Activated B cell treated with CpG ODN at 0.5 μM for 24 hours (primary cell): ENCODE results near the gene CST7. TPM values are rescaled to one million over a fixed set of nuclear protein-coding genes. Genes with fewer than 3 reads are reported as not detected.

Source experiments
- ATAC-seq: fragments of 200-7000 bp; cut with Tn5 transposase; one replicate; pipeline ENCODE4 v1.10.0; 2021; ENCODE audit warnings: low read depth, mild to moderate bottlenecking, moderate library complexity
- CTCF ChIA-PET: fragments of 350-600 bp; sonication (Branson Sonifier 250); formaldehyde crosslinking; loops from one replicate; lab custom pipeline; 2021; ENCODE audit warnings: antibody characterized with exemption; lab: Charles Lee
- POLR2A ChIA-PET: fragments of 350-600 bp; sonication (Branson Sonifier 250); formaldehyde crosslinking; loops from one replicate; lab custom pipeline; 2021; ENCODE audit warnings: antibody characterized with exemption; lab: Charles Lee
- DNase-seq: peaks from one replicate; pipeline ENCODE4 v3.0.0; 2022
- H3K27ac Mint-ChIP-seq: one replicate; pipeline ENCODE4 v1.8.0; 2020; ENCODE audit warnings: mixed read lengths
- H3K27me3 Mint-ChIP-seq: one replicate; pipeline ENCODE4 v1.8.0; 2021; ENCODE audit warnings: mixed read lengths
- H3K36me3 Mint-ChIP-seq: one replicate; pipeline ENCODE4 v1.8.0; 2021; ENCODE audit warnings: low read depth, mixed read lengths
- H3K4me1 Mint-ChIP-seq: one replicate; pipeline ENCODE4 v1.8.0; 2021; ENCODE audit warnings: mixed read lengths
- H3K4me3 Mint-ChIP-seq: one replicate; pipeline ENCODE4 v1.8.0; 2020; ENCODE audit warnings: mild to moderate bottlenecking, mixed read lengths
- H3K9me3 Mint-ChIP-seq: one replicate; pipeline ENCODE4 v1.8.0; 2020; ENCODE audit warnings: mixed read lengths
- intact Hi-C: fragments of 100-400 bp; cut with micrococcal nuclease; formaldehyde crosslinking; loops from one replicate; pipeline ENCODE4 v1.15.1; 2024
- total RNA-seq: library from RNA; stranded (reverse); gene quantifications from 2 replicates; pipeline ENCODE4 v1.2.3, GENCODE V29; 2022
- TF ChIP-seq, protein P1 (sequence below): fragments of 200-600 bp; IDR thresholded peaks from one replicate; pipeline ENCODE4 v1.8.0; 2022; ENCODE audit warnings: antibody characterized with exemption, mild to moderate bottlenecking

The CST7 gene
- total RNA-seq, 1 donor from 2014 or later, result 1.0 TPM

DNA sequence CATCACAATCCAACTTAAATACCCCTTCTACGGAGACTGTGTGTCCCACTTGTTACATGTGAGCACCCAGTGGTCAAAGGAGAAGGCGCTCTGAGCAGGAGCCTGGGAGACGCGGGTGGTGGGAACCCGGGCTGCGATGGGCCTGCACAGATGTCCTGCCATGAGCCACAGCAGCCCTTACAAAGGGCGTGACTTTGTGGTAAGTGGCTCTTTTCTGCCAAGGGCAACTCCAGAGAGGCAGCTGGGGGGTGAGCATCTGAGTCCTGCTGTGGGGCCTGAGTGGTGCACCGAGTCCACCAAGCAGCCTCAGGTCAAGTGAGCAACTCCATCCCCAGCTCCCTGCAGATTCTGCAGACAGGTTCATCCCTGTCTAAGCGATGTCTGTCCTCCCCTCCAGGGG is 33.6 kb upstream of the CST7 start:
- POLR2A ChIA-PET, result no interaction called here
- peaks cover 17% of the 10 kb centered on the region for H3K27me3 Mint-ChIP-seq
- peaks cover 3% of the 10 kb centered on the region for H3K4me1 Mint-ChIP-seq
- H3K9me3 Mint-ChIP-seq, result no peaks in the 10 kb centered on the region
- no peaks in the 10 kb centered on the region for H3K36me3 Mint-ChIP-seq
- intact Hi-C loops, result loop anchor here (5.0 kb wide), 2 partner anchors 133 to 978 kb away; no protein-coding TSS in a partner anchor
- DNase-seq (no peak), ATAC-seq (no peak)
- CTCF ChIA-PET, result no interaction called here
- TF ChIP-seq, protein P1, sequence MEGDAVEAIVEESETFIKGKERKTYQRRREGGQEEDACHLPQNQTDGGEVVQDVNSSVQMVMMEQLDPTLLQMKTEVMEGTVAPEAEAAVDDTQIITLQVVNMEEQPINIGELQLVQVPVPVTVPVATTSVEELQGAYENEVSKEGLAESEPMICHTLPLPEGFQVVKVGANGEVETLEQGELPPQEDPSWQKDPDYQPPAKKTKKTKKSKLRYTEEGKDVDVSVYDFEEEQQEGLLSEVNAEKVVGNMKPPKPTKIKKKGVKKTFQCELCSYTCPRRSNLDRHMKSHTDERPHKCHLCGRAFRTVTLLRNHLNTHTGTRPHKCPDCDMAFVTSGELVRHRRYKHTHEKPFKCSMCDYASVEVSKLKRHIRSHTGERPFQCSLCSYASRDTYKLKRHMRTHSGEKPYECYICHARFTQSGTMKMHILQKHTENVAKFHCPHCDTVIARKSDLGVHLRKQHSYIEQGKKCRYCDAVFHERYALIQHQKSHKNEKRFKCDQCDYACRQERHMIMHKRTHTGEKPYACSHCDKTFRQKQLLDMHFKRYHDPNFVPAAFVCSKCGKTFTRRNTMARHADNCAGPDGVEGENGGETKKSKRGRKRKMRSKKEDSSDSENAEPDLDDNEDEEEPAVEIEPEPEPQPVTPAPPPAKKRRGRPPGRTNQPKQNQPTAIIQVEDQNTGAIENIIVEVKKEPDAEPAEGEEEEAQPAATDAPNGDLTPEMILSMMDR, result no peak
- no peak overlapping the region for H3K4me3 Mint-ChIP-seq
- H3K27ac Mint-ChIP-seq, result no peak overlapping the region

DNA sequence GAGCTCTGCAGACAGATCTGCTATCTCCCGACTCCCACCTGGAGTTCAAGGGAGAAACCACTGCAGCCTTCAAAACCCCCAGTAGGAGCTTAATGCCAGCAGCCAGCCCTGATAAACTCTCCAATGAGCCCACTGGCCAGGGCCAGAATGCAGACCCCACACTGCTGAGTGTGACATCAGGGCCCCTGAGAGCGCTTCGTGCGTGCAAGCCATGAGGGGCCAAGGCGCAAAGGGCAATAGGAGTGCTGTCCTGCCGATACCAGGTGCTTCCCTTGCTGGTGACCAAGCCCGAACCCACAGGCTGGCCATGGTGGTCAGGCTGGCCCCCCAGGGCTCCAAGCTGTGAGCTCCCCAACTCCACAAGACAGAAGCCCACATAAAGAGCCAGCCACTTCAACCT is 33.2 kb upstream of the CST7 start:
- TF ChIP-seq, protein P1, result no peak
- DNase-seq (no peak), ATAC-seq (no peak)
- peaks cover 3% of the 10 kb centered on the region for H3K4me1 Mint-ChIP-seq
- intact Hi-C loops, result loop anchor here (5.0 kb wide), 2 partner anchors 134 to 979 kb away; no protein-coding TSS in a partner anchor
- no peak overlapping the region for H3K27ac Mint-ChIP-seq
- no peaks in the 10 kb centered on the region for H3K36me3 Mint-ChIP-seq
- peaks cover 17% of the 10 kb centered on the region for H3K27me3 Mint-ChIP-seq
- ChIA-PET POLR2A (no interaction called here), CTCF (no interaction called here)
- no peaks in the 10 kb centered on the region for H3K9me3 Mint-ChIP-seq
- H3K4me3 Mint-ChIP-seq, result no peak overlapping the region

DNA sequence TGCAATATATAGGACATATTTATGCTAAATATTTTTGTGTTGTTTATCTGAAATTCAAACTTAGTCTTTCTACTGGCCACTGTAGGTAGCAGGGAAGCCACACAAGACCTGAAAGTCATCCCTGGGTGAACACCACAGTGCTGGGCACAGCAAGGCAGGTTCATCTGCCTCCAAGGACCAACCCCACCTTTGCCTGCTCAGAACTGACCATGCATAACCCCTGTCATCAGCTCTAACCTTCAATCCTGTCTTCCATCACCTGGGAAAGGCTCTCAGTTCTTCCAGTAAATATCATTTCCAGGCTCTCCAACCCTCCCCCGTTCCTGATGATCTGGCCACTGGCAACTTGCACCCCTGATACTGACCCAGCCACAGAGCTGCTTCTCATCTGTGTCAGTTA is 32.7 kb upstream of the CST7 start:
- no peak for DNase-seq
- Mint-ChIP-seq H3K27ac (no peak overlapping the region), H3K4me1 (peaks cover 3% of the 10 kb centered on the region), H3K27me3 (peaks cover 18% of the 10 kb centered on the region), H3K36me3 (no peaks in the 10 kb centered on the region), H3K4me3 (no peak overlapping the region), H3K9me3 (no peaks in the 10 kb centered on the region)
- ATAC-seq, result no peak
- TF ChIP-seq, protein P1, result no peak
- intact Hi-C loops, result loop anchor here (5.0 kb wide), 2 partner anchors 134 to 979 kb away; no protein-coding TSS in a partner anchor
- ChIA-PET CTCF (no interaction called here), POLR2A (no interaction called here)

DNA sequence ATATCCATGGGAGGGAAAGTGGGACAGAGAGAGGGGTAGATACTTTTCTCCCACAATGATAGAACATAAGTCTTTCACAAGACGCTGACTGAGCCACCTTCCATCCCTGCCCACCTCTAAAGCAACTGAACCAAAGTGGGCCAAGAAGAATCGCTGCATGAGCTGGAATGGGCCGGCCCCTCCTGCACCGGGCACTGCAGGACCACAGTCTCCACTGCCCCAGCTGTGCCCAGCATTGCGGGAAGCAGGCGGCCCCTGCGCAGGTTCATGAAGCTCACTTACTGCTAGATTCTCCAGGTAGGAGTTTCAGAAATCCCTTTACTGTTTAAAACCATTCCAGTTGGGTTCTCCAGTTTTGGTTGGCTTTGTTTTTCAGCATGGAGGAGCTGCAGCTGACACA is 32.0 kb upstream of the CST7 start:
- Mint-ChIP-seq H3K27me3 (peaks cover 22% of the 10 kb centered on the region), H3K36me3 (no peaks in the 10 kb centered on the region), H3K9me3 (no peaks in the 10 kb centered on the region), H3K4me3 (no peak overlapping the region), H3K4me1 (peaks cover 3% of the 10 kb centered on the region), H3K27ac (no peak overlapping the region)
- ChIA-PET CTCF (no interaction called here), POLR2A (no interaction called here)
- DNase-seq (no peak), ATAC-seq (no peak)
- intact Hi-C loops, result loop anchor here (5.0 kb wide), 2 partner anchors 135 to 980 kb away; no protein-coding TSS in a partner anchor
- TF ChIP-seq, protein P1, result no peak

DNA sequence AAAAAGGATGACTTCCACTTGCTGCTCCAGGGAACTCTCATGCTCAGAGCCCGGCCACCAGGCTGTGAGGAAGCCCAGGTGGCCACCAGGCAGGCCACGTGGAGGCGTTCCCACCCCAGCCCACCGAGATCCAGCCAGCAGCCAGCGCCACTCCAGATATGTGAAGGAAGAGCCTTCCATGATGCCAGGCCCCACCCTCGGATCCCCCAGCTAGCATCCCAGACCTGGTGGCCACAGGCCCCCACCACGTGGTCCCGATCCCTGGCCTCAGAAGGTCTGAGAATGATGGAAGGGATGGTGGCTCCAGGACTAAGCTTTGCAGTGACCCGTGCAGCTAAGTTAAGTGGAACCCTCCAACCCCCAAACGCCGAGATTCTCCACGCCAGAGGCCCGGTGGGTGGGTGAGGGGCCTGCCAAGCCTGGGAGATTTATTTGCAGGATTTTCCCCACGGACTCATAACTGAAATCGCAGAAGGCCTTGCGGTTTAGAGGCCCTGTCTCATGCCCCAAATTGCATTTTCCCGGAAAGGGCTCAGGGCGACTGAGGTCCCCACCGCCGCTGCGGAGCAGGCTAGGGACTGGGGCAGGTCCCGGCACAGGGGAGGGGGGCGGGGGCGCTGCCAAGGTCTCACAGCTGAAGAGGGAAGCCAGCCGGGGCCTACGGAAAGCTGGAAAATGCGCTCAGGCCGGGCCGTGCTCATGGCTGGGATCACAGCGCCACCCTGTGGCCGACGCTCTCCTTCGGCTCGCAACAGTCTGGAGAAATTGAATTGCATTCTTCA is 31.1 kb upstream of the CST7 start:
- TF ChIP-seq, protein P1, result no peak
- ChIA-PET CTCF (interaction anchor here (0.6 to 1.0 kb wide), 3 partner anchors 36 to 981 kb away, joined by 3 to 4 read pairs (median 4); no protein-coding TSS in a partner anchor), POLR2A (no interaction called here)
- peaks cover 3% of the 10 kb centered on the region for H3K4me1 Mint-ChIP-seq
- no peak for DNase-seq
- H3K27me3 Mint-ChIP-seq, result peaks cover 22% of the 10 kb centered on the region
- H3K36me3 Mint-ChIP-seq, result no peaks in the 10 kb centered on the region
- H3K4me3 Mint-ChIP-seq, result no peak overlapping the region
- intact Hi-C loops, result loop anchor here (5.0 kb wide), 2 partner anchors 136 to 981 kb away; no protein-coding TSS in a partner anchor
- no peak overlapping the region for H3K27ac Mint-ChIP-seq
- no peaks in the 10 kb centered on the region for H3K9me3 Mint-ChIP-seq
- ATAC-seq, result no peak
